Measurements from ENCODE around the gene POLE.

POLE gene

GRCh38 chr12:132604668-132605441, 82.3 kb downstream of the POLE start:
- no peak overlapping the region for H3K4me2 ChIP-seq (ENCODE audit: low read length)
- H3K27me3 ChIP-seq (ENCODE audit: low read depth, low read length), result no peaks in the 10 kb centered on the region

GRCh38 chr12:132604151-132604618, 83.0 kb downstream of the POLE start:
- Histone ChIP-seq H3K4me3 (ENCODE audit: low read length) (no peak overlapping the region), H3K4me1 (ENCODE audit: low read length) (no peaks in the 10 kb centered on the region), H3K79me2 (ENCODE audit: low read length) (no peaks in the 10 kb centered on the region), H2AFZ (ENCODE audit: low read depth, low read length) (no peak overlapping the region), H3K9ac (ENCODE audit: low read length) (no peak overlapping the region), H3K4me2 (ENCODE audit: low read length) (no peak overlapping the region), H3K27me3 (ENCODE audit: low read depth, low read length) (no peaks in the 10 kb centered on the region), H3K36me3 (replicated peaks; ENCODE audit: low read depth, low read length) (no peaks in the 10 kb centered on the region), H4K20me1 (ENCODE audit: insufficient read depth, low read length) (no peaks in the 10 kb centered on the region), H3K27ac (ENCODE audit: low read length) (no peak overlapping the region), H3K9me3 (ENCODE audit: insufficient read depth, low read length) (no peaks in the 10 kb centered on the region)
- no peak for TF ChIP-seq EZH2phosphoT487 (IDR thresholded peaks at IDR 0.05; ENCODE audit: low read depth)
- no peak for TF ChIP-seq CTCF (IDR thresholded peaks at IDR 0.05; ENCODE audit: low read depth, low read length)

More at GRCh38 chr12:132604668-132605441, 82.3 kb downstream of the POLE start:
- no peaks in the 10 kb centered on the region for H4K20me1 ChIP-seq (ENCODE audit: insufficient read depth, low read length)
- H3K27ac ChIP-seq (ENCODE audit: low read length), result no peak overlapping the region
- no peaks in the 10 kb centered on the region for H3K9me3 ChIP-seq (ENCODE audit: insufficient read depth, low read length)
- H3K36me3 ChIP-seq (replicated peaks; ENCODE audit: low read depth, low read length), result no peaks in the 10 kb centered on the region
- H3K9ac ChIP-seq (ENCODE audit: low read length), result no peak overlapping the region
- no peaks in the 10 kb centered on the region for H3K79me2 ChIP-seq (ENCODE audit: low read length)
- H2AFZ ChIP-seq (ENCODE audit: low read depth, low read length), result no peak overlapping the region
- no peak overlapping the region for H3K4me3 ChIP-seq (ENCODE audit: low read length)
- H3K4me1 ChIP-seq (ENCODE audit: low read length), result no peaks in the 10 kb centered on the region
- TF ChIP-seq EZH2phosphoT487 (IDR thresholded peaks at IDR 0.05; ENCODE audit: low read depth), result no peak
- no peak for TF ChIP-seq CTCF (IDR thresholded peaks at IDR 0.05; ENCODE audit: low read depth, low read length)

DNA sequence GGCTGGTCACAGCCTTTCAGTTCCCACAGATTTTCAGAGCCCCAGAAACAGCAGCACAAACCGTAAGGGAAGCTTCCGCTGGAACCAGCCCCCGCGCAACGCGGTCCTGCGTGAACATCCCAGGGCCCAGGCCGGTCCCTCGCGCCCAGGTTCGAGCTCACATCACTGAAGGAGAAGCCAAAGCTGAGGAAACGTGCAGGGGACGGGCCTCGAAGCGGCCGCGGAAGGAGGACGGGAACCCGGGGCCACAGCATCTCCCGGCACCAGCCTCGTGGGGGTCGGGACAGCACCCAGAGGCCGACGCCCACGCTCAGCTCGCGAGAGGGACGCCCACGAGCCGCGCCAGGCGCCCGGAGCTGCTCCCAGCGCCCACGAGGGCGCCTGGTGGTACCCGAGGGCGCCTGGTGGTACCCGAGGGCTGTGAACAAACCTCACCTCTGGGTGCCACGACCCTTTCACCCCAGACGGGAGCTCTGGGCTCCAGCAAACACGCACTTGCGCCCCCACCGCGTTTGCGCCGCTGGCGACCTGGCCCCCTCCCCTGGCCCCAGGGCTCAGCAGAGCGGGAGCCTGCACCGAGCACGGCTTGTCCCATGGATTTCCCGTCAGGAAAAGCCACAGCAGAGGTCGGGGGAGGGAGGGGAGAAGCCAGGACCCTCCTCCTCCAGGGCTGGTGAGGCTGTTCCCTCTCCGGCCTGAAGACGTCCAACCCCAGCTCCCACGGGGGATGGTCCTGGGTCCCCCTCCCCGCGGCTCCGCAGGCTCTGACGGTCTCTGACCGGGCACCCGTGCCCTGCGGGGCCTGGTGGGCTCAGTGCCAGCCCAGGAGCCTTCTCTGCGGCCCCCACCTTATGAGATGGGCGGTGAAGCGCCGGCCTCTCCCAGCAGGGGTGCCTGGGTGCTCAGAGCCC, 83.6 kb downstream of the POLE start:
- Histone ChIP-seq H3K27ac (ENCODE audit: low read length) (no peak overlapping the region), H3K27me3 (ENCODE audit: low read depth, low read length) (no peaks in the 10 kb centered on the region), H3K9me3 (ENCODE audit: insufficient read depth, low read length) (no peaks in the 10 kb centered on the region), H3K79me2 (ENCODE audit: low read length) (no peaks in the 10 kb centered on the region), H3K4me3 (ENCODE audit: low read length) (no peak overlapping the region), H3K4me1 (ENCODE audit: low read length) (no peaks in the 10 kb centered on the region), H3K9ac (ENCODE audit: low read length) (no peak overlapping the region), H3K36me3 (replicated peaks; ENCODE audit: low read depth, low read length) (no peaks in the 10 kb centered on the region), H2AFZ (ENCODE audit: low read depth, low read length) (no peak overlapping the region), H3K4me2 (ENCODE audit: low read length) (no peak overlapping the region), H4K20me1 (ENCODE audit: insufficient read depth, low read length) (no peaks in the 10 kb centered on the region)
- TF ChIP-seq CTCF (IDR thresholded peaks at IDR 0.05; ENCODE audit: low read depth, low read length) (no peak), EZH2phosphoT487 (IDR thresholded peaks at IDR 0.05; ENCODE audit: low read depth) (no peak)
